H9 (cell line): ENCODE measurements around the gene KCNJ1. TPM values are rescaled to one million over a fixed set of nuclear protein-coding genes. Genes with fewer than 3 reads are reported as not detected.

Experiments
- DNase-seq: peaks from one replicate; pipeline ENCODE4 v3.0.0-alpha.2; 2017
- H2AFZ ChIP-seq: one replicate; pipeline ENCODE4 v1.6.1; 2013; ENCODE audit warnings: mild to moderate bottlenecking, low read length, control low read depth, moderate library complexity
- H2AK5ac ChIP-seq: 2 replicates; pipeline ENCODE4 v1.6.1; 2013; ENCODE audit warnings: low read length, control low read depth, mixed read lengths; ENCODE audit not compliant: insufficient read length
- H2BK120ac ChIP-seq: one replicate; pipeline ENCODE4 v1.6.1; 2013; ENCODE audit warnings: low read depth, mild to moderate bottlenecking, low read length, control low read depth, inconsistent platforms; ENCODE audit not compliant: poor library complexity, severe bottlenecking
- H2BK12ac ChIP-seq: 2 replicates; pipeline ENCODE4 v1.6.1; 2013; ENCODE audit warnings: low read length, control low read depth, mixed read lengths, low read depth; ENCODE audit not compliant: insufficient read length
- H2BK15ac ChIP-seq: 2 replicates; pipeline ENCODE4 v1.6.1; 2013; ENCODE audit warnings: low read depth, low read length, control low read depth
- H2BK20ac ChIP-seq: one replicate; pipeline ENCODE4 v1.6.1; 2013; ENCODE audit warnings: low read depth, mild to moderate bottlenecking, low read length, control low read depth, inconsistent platforms; ENCODE audit not compliant: poor library complexity, severe bottlenecking
- H2BK5ac ChIP-seq: 2 replicates; pipeline ENCODE4 v1.6.1; 2013; ENCODE audit warnings: low read length, control low read depth, mixed read lengths; ENCODE audit not compliant: insufficient read length
- H3K14ac ChIP-seq: 2 replicates; pipeline ENCODE4 v1.6.1; 2013; ENCODE audit warnings: low read length, control low read depth; ENCODE audit not compliant: insufficient read depth
- H3K18ac ChIP-seq: 2 replicates; pipeline ENCODE4 v1.6.1; 2013; ENCODE audit warnings: low read depth, mild to moderate bottlenecking, mixed read lengths, low read length, control low read depth; ENCODE audit not compliant: insufficient read length
- H3K23ac ChIP-seq: 2 replicates; pipeline ENCODE4 v1.6.1; 2013; ENCODE audit warnings: low read length, control low read depth, mixed read lengths, low read depth; ENCODE audit not compliant: insufficient read length
- H3K23me2 ChIP-seq: 2 replicates; pipeline ENCODE4 v1.6.1; 2013; ENCODE audit warnings: low read depth, mild to moderate bottlenecking, mixed read lengths, low read length, control low read depth; ENCODE audit not compliant: insufficient read length, poor library complexity, severe bottlenecking
- H3K27ac ChIP-seq: 2 replicates; pipeline ENCODE4 v1.5.1; 2013; ENCODE audit warnings: low read length, control low read depth, mixed read lengths, low read depth; ENCODE audit not compliant: insufficient read length
- H3K27me3 ChIP-seq: 2 replicates; pipeline ENCODE4 v1.6.1; 2013; ENCODE audit warnings: low read length, control low read depth, inconsistent platforms; ENCODE audit not compliant: insufficient read depth
- H3K4ac ChIP-seq: 2 replicates; pipeline ENCODE4 v1.6.1; 2013; ENCODE audit warnings: low read depth, mild to moderate bottlenecking, control low read depth, inconsistent platforms, low read length, moderate library complexity
- H3K4me1 ChIP-seq: 2 replicates; pipeline ENCODE4 v1.6.1; 2013; ENCODE audit warnings: low read length, control low read depth, inconsistent platforms; ENCODE audit not compliant: insufficient read depth
- H3K4me2 ChIP-seq: 2 replicates; pipeline ENCODE4 v1.6.1; 2013; ENCODE audit warnings: low read length, control low read depth, mixed read lengths; ENCODE audit not compliant: insufficient read length, insufficient read depth
- H3K56ac ChIP-seq: 2 replicates; pipeline ENCODE4 v1.6.1; 2013; ENCODE audit warnings: low read depth, mild to moderate bottlenecking, mixed read lengths, low read length, control low read depth; ENCODE audit not compliant: insufficient read length
- H3K79me1 ChIP-seq: 2 replicates; pipeline ENCODE4 v1.6.1; 2013; ENCODE audit warnings: low read depth, mild to moderate bottlenecking, moderate library complexity, low read length, control low read depth, inconsistent platforms; ENCODE audit not compliant: insufficient read depth, poor library complexity, severe bottlenecking
- H3K79me2 ChIP-seq: 2 replicates; pipeline ENCODE4 v1.6.1; 2013; ENCODE audit warnings: low read length, control low read depth, inconsistent platforms; ENCODE audit not compliant: insufficient read depth
- H3K9ac ChIP-seq: 2 replicates; pipeline ENCODE4 v1.6.1; 2013; ENCODE audit warnings: low read length, control low read depth, mixed read lengths; ENCODE audit not compliant: insufficient read length; ENCODE audit errors: extremely low read depth
- H3K9me3 ChIP-seq: one replicate; pipeline ENCODE4 v1.6.1; 2013; ENCODE audit warnings: low read depth, low read length, inconsistent platforms; ENCODE audit not compliant: control insufficient read depth
- H3T11ph ChIP-seq: one replicate; pipeline ENCODE4 v1.6.1; 2013; ENCODE audit warnings: mild to moderate bottlenecking, low read length, control low read depth, inconsistent platforms
- H4K20me1 ChIP-seq: one replicate; pipeline ENCODE4 v1.6.1; 2013; ENCODE audit not compliant: control insufficient read depth, insufficient read length, insufficient read depth
- H4K5ac ChIP-seq: 2 replicates; pipeline ENCODE4 v1.6.1; 2013; ENCODE audit warnings: low read depth, mild to moderate bottlenecking, mixed read lengths, low read length, control low read depth; ENCODE audit not compliant: insufficient read length
- H4K8ac ChIP-seq: replicated peaks from 2 replicates; pipeline ENCODE4 v1.6.1; 2013; ENCODE audit warnings: low read length, control low read depth, mixed read lengths, low read depth; ENCODE audit not compliant: insufficient read length
- H4K91ac ChIP-seq: 2 replicates; pipeline ENCODE4 v1.6.1; 2013; ENCODE audit warnings: low read depth, mild to moderate bottlenecking, moderate library complexity, mixed read lengths, low read length, control low read depth; ENCODE audit not compliant: insufficient read length
- H3K27ac Mint-ChIP-seq, 3 experiments: 2 replicates in 2 of 3; 3 replicates in 1 of 3; pipeline ENCODE4 v1.8.0; 2020 to 2021; ENCODE audit warnings: mixed read lengths in 3 of 3, mild to moderate bottlenecking in 1 of 3, moderate library complexity in 1 of 3
- H3K27me3 Mint-ChIP-seq: 2 replicates; pipeline ENCODE4 v1.8.0; 2021; ENCODE audit warnings: low read depth, mild to moderate bottlenecking, moderate library complexity, mixed read lengths
- H3K36me3 Mint-ChIP-seq, 3 experiments: 2 replicates in 2 of 3; 3 replicates in 1 of 3; pipeline ENCODE4 v1.8.0; 2020 to 2021; ENCODE audit warnings: low read depth in 3 of 3, mixed read lengths in 3 of 3; ENCODE audit not compliant: insufficient read depth in 1 of 3
- H3K4me1 Mint-ChIP-seq, 2 experiments: 2 replicates each; pipeline ENCODE4 v1.8.0; 2020; ENCODE audit warnings: mixed read lengths in 2 of 2
- H3K4me3 Mint-ChIP-seq, 2 experiments: 2 replicates in 1 of 2; 3 replicates in 1 of 2; pipeline ENCODE4 v1.8.0; 2020 to 2021; ENCODE audit warnings: mild to moderate bottlenecking in 2 of 2, mixed read lengths in 2 of 2, moderate library complexity in 1 of 2
- H3K9me3 Mint-ChIP-seq, 2 experiments: 2 replicates in 1 of 2; 3 replicates in 1 of 2; pipeline ENCODE4 v1.8.0; 2020; ENCODE audit warnings: mild to moderate bottlenecking in 2 of 2, mixed read lengths in 2 of 2, moderate library complexity in 1 of 2
- CTCF ChIP-seq: fragments of 200-600 bp; sonication (generic); conservative IDR thresholded peaks from 3 replicates; pipeline ENCODE4 v1.8.0; 2021; ENCODE audit warnings: antibody characterized with exemption, mild to moderate bottlenecking
- WGBS: extraction: QIAGEN DNeasy Blood & Tissue Kit; methylation state at CpG from one replicate; pipeline ENCODE4 v1.1.7; 2013; ENCODE audit warnings: missing lambda C conversion rate, low lambda C conversion rate, mixed read lengths; ENCODE audit not compliant: insufficient read length; ENCODE audit errors: extremely low coverage; 5-methylcytosine and 5-hydroxymethylcytosine counted together
- total RNA-seq: library from RNA; stranded (reverse); gene quantifications from 2 replicates; pipeline ENCODE4 v1.2.1, GENCODE V29; 2021

The KCNJ1 gene
- total RNA-seq, 1 experiment from 2014 or later, result not detected

GRCh38 chr11:128898580-128899344 is 31.7 kb upstream of the KCNJ1 start:
- peaks cover 5% of the 10 kb centered on the region for H3K23me2 ChIP-seq
- H3K27me3 ChIP-seq, result peaks cover 44% of the 10 kb centered on the region
- H3K79me1 ChIP-seq, result no peaks in the 10 kb centered on the region
- peaks cover 4% of the 10 kb centered on the region for H4K20me1 ChIP-seq
- no peaks in the 10 kb centered on the region for H3K79me2 ChIP-seq
- H3K9ac ChIP-seq, result no peak overlapping the region
- H2AFZ ChIP-seq, result no peak overlapping the region
- H3K4me2 ChIP-seq, result no peak overlapping the region
- H3K27me3 Mint-ChIP-seq, result peaks cover 93% of the 10 kb centered on the region
- peaks cover 23 to 31% of the 10 kb centered on the region in 2 experiments for H3K4me1 Mint-ChIP-seq
- H2BK5ac ChIP-seq, result no peak overlapping the region
- H2BK15ac ChIP-seq, result no peak overlapping the region
- H3K56ac ChIP-seq, result no peak overlapping the region
- no peak for DNase-seq
- no peak overlapping the region for H2BK120ac ChIP-seq
- no CpG with 5 or more reads among the region's 13 CpGs for WGBS
- no peak overlapping the region for H3K14ac ChIP-seq
- H3K27ac ChIP-seq, result no peak overlapping the region
- H3K9me3 Mint-ChIP-seq, result no peaks in the 10 kb centered on the region; a peak in 2 of 5 replicates
- H3K23ac ChIP-seq, result no peak overlapping the region
- no peak for TF ChIP-seq CTCF
- H3K4me3 Mint-ChIP-seq, result no peak overlapping the region
- H3K9me3 ChIP-seq, result no peaks in the 10 kb centered on the region
- H2AK5ac ChIP-seq, result no peak overlapping the region
- H4K91ac ChIP-seq, result no peak overlapping the region
- no peak overlapping the region for H3K27ac Mint-ChIP-seq
- H3T11ph ChIP-seq, result no peak overlapping the region
- no peak overlapping the region for H2BK12ac ChIP-seq
- H3K18ac ChIP-seq, result no peak overlapping the region
- no peak overlapping the region for H4K8ac ChIP-seq
- H3K36me3 Mint-ChIP-seq, result no peaks in the 10 kb centered on the region
- H4K5ac ChIP-seq, result no peak overlapping the region
- H3K4ac ChIP-seq, result no peak overlapping the region
- no peak overlapping the region for H2BK20ac ChIP-seq
- H3K4me1 ChIP-seq, result no peaks in the 10 kb centered on the region; the same call in 1 of the 2 replicates
